ENCODE data around the gene TMC7. TPM values are rescaled to one million over a fixed set of nuclear protein-coding genes. Genes with fewer than 3 reads are reported as not detected.

The TMC7 gene
- total and polyA plus RNA-seq, 2 of the 13 experiments (the other 11 are each of a cell fraction or from before 2014, with no cell fraction given) = 1.2 to 5.1 TPM

- TF ChIP-seq, protein P1, sequence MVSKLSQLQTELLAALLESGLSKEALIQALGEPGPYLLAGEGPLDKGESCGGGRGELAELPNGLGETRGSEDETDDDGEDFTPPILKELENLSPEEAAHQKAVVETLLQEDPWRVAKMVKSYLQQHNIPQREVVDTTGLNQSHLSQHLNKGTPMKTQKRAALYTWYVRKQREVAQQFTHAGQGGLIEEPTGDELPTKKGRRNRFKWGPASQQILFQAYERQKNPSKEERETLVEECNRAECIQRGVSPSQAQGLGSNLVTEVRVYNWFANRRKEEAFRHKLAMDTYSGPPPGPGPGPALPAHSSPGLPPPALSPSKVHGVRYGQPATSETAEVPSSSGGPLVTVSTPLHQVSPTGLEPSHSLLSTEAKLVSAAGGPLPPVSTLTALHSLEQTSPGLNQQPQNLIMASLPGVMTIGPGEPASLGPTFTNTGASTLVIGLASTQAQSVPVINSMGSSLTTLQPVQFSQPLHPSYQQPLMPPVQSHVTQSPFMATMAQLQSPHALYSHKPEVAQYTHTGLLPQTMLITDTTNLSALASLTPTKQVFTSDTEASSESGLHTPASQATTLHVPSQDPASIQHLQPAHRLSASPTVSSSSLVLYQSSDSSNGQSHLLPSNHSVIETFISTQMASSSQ (IDR thresholded peaks at IDR 0.05; ENCODE audit: low read depth) = no peak
- TF ChIP-seq, protein P1 (CRISPR knock-in tag; IDR thresholded peaks at IDR 0.05; ENCODE audit: borderline replicate concordance) = 0 out of 2 replicates have a peak, but pooled peaks have one; percentile 45
- no peak for TF ChIP-seq ZNF460 (CRISPR knock-in tag; IDR thresholded peaks at IDR 0.05; ENCODE audit: borderline replicate concordance)
- TF ChIP-seq JUN (CRISPR knock-in tag; IDR thresholded peaks at IDR 0.05) = 0 out of 2 replicates have a peak, but pooled peaks have one; percentile 32
- peak; percentile 64 for TF ChIP-seq ZNF781 (CRISPR knock-in tag; IDR thresholded peaks at IDR 0.05; ENCODE audit: borderline replicate concordance, not compliant biosample characterization)
- peak; percentile 80 for TF ChIP-seq CEBPG (CRISPR knock-in tag; IDR thresholded peaks at IDR 0.05)
- TF ChIP-seq, protein P2, sequence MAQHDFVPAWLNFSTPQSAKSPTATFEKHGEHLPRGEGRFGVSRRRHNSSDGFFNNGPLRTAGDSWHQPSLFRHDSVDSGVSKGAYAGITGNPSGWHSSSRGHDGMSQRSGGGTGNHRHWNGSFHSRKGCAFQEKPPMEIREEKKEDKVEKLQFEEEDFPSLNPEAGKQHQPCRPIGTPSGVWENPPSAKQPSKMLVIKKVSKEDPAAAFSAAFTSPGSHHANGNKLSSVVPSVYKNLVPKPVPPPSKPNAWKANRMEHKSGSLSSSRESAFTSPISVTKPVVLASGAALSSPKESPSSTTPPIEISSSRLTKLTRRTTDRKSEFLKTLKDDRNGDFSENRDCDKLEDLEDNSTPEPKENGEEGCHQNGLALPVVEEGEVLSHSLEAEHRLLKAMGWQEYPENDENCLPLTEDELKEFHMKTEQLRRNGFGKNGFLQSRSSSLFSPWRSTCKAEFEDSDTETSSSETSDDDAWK (CRISPR knock-in tag; IDR thresholded peaks at IDR 0.05) = no peak
- TF ChIP-seq MED8 (CRISPR knock-in tag; IDR thresholded peaks at IDR 0.05; ENCODE audit: insufficient replicate concordance) = no peak
- TF ChIP-seq, protein P3, sequence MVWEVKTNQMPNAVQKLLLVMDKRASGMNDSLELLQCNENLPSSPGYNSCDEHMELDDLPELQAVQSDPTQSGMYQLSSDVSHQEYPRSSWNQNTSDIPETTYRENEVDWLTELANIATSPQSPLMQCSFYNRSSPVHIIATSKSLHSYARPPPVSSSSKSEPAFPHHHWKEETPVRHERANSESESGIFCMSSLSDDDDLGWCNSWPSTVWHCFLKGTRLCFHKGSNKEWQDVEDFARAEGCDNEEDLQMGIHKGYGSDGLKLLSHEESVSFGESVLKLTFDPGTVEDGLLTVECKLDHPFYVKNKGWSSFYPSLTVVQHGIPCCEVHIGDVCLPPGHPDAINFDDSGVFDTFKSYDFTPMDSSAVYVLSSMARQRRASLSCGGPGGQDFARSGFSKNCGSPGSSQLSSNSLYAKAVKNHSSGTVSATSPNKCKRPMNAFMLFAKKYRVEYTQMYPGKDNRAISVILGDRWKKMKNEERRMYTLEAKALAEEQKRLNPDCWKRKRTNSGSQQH (CRISPR knock-in tag; IDR thresholded peaks at IDR 0.05; ENCODE audit: low read depth) = 0 out of 2 replicates have a peak, but pooled peaks have one; percentile 17
- 0 out of 2 replicates have a peak, but pooled peaks have one; percentile 11 for TF ChIP-seq ZNF512B (CRISPR knock-in tag; IDR thresholded peaks at IDR 0.05; ENCODE audit: borderline replicate concordance)
- TF ChIP-seq, protein P4, sequence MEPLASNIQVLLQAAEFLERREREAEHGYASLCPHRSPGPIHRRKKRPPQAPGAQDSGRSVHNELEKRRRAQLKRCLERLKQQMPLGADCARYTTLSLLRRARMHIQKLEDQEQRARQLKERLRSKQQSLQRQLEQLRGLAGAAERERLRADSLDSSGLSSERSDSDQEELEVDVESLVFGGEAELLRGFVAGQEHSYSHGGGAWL (CRISPR knock-in tag; IDR thresholded peaks at IDR 0.05) = 0 out of 2 replicates have a peak, but pooled peaks have one; percentile 15
- TF ChIP-seq MEIS2 (CRISPR knock-in tag; IDR thresholded peaks at IDR 0.05) = no peak
- TF ChIP-seq ZNF768 (CRISPR knock-in tag; IDR thresholded peaks at IDR 0.05) = 0 out of 2 replicates have a peak, but pooled peaks have one; percentile 1
- TF ChIP-seq, protein P5, sequence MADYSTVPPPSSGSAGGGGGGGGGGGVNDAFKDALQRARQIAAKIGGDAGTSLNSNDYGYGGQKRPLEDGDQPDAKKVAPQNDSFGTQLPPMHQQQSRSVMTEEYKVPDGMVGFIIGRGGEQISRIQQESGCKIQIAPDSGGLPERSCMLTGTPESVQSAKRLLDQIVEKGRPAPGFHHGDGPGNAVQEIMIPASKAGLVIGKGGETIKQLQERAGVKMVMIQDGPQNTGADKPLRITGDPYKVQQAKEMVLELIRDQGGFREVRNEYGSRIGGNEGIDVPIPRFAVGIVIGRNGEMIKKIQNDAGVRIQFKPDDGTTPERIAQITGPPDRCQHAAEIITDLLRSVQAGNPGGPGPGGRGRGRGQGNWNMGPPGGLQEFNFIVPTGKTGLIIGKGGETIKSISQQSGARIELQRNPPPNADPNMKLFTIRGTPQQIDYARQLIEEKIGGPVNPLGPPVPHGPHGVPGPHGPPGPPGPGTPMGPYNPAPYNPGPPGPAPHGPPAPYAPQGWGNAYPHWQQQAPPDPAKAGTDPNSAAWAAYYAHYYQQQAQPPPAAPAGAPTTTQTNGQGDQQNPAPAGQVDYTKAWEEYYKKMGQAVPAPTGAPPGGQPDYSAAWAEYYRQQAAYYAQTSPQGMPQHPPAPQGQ (CRISPR knock-in tag; IDR thresholded peaks at IDR 0.05; ENCODE audit: borderline replicate concordance) = no peak
- TF ChIP-seq FOXM1 (CRISPR knock-in tag; IDR thresholded peaks at IDR 0.05) = no peak
These were observed 22.9 kb downstream of the TMC7 start (continued) for GRCh38 chr16:19006446-19007315.
